Measurements from ENCODE around the gene DUOXA1.

GRCh38 chr15:45106002-45106790, 23.5 kb downstream of the DUOXA1 start:
- no peak for TF ChIP-seq GLIS3 (CRISPR knock-in tag; IDR thresholded peaks at IDR 0.05)
- TF ChIP-seq TCF4 (CRISPR knock-in tag; IDR thresholded peaks at IDR 0.05; ENCODE audit: borderline replicate concordance), result no peak
- TF ChIP-seq RARB (CRISPR knock-in tag; IDR thresholded peaks at IDR 0.05), result no peak
- no peak for TF ChIP-seq SNAI2 (CRISPR knock-in tag; IDR thresholded peaks at IDR 0.05)
- no peak for TF ChIP-seq ZFP3 (CRISPR knock-in tag; IDR thresholded peaks at IDR 0.05)
- no peak for TF ChIP-seq ISL1 (CRISPR knock-in tag; IDR thresholded peaks at IDR 0.05)
- TF ChIP-seq CREB5 (CRISPR knock-in tag; IDR thresholded peaks at IDR 0.05; ENCODE audit: low read depth), result no peak
- TF ChIP-seq BACH2 (CRISPR knock-in tag; IDR thresholded peaks at IDR 0.05; ENCODE audit: borderline replicate concordance), result no peak
- TF ChIP-seq ESRRG (CRISPR knock-in tag; IDR thresholded peaks at IDR 0.05), result no peak
- no peak for TF ChIP-seq ARNTL (CRISPR knock-in tag; IDR thresholded peaks at IDR 0.05; ENCODE audit: borderline replicate concordance, low read depth)

Measured in SK-N-SH treated with all-trans-retinoic acid at 6 μM for 48 hours (cell line).